ENCODE data around the gene PKMYT1.

Gene PKMYT1

DNA sequence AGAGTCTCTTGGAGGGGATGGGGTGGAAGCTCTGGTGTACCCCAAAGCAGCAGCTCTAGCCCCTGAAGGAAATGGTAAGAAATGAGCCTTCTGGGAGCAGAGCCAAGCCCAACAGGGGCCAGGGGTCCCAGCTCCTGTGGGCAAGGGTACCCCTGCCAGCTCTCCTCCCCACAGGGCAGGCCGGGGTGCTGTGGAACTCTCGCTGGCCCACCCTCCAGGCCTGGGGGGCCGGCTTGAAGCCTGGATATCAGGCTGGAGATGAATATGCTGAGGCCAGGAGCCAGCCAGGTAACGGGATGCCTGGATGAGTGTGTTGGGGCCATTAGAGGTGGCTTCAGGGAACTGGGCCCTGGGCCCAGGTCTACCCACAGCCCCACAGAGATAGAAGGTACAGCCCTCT lies 20.3 kb upstream of the PKMYT1 start:
- no peaks in the 10 kb centered on the region for H3K36me3 ChIP-seq (ENCODE audit: insufficient read depth, low read length)
- H2AFZ ChIP-seq (ENCODE audit: low read depth, low read length) = no peak overlapping the region
- H3K4me1 ChIP-seq (ENCODE audit: insufficient read depth, low read length) = peaks cover 3% of the 10 kb centered on the region
- no peaks in the 10 kb centered on the region for H3K9me3 ChIP-seq (ENCODE audit: low read length)
- H3K4me3 ChIP-seq (ENCODE audit: low read length) = no peak overlapping the region
- peaks cover 60% of the 10 kb centered on the region for H3K27me3 ChIP-seq (ENCODE audit: insufficient read depth, low read length)

- H2AFZ ChIP-seq (ENCODE audit: low read depth, low read length) = no peak overlapping the region
- no peaks in the 10 kb centered on the region for H3K9me3 ChIP-seq (ENCODE audit: low read length)
- no peak overlapping the region for H3K4me3 ChIP-seq (ENCODE audit: low read length)
- H3K36me3 ChIP-seq (ENCODE audit: insufficient read depth, low read length) = no peaks in the 10 kb centered on the region
- peaks cover 3% of the 10 kb centered on the region for H3K4me1 ChIP-seq (ENCODE audit: insufficient read depth, low read length)
- H3K27me3 ChIP-seq (ENCODE audit: insufficient read depth, low read length) = peaks cover 58% of the 10 kb centered on the region
Observed at GRCh38 chr16:2999929-3000328, 19.7 kb upstream of the PKMYT1 start.

GRCh38 chr16:2996298-2996697 lies 16.1 kb upstream of the PKMYT1 start:
- peaks cover 77% of the 10 kb centered on the region for H3K27me3 ChIP-seq (ENCODE audit: insufficient read depth, low read length)
- H3K9me3 ChIP-seq (ENCODE audit: low read length) = no peaks in the 10 kb centered on the region
- no peak overlapping the region for H2AFZ ChIP-seq (ENCODE audit: low read depth, low read length)
- no peaks in the 10 kb centered on the region for H3K36me3 ChIP-seq (ENCODE audit: insufficient read depth, low read length)
- H3K4me3 ChIP-seq (ENCODE audit: low read length) = no peak overlapping the region
- H3K4me1 ChIP-seq (ENCODE audit: insufficient read depth, low read length) = no peaks in the 10 kb centered on the region

DNA sequence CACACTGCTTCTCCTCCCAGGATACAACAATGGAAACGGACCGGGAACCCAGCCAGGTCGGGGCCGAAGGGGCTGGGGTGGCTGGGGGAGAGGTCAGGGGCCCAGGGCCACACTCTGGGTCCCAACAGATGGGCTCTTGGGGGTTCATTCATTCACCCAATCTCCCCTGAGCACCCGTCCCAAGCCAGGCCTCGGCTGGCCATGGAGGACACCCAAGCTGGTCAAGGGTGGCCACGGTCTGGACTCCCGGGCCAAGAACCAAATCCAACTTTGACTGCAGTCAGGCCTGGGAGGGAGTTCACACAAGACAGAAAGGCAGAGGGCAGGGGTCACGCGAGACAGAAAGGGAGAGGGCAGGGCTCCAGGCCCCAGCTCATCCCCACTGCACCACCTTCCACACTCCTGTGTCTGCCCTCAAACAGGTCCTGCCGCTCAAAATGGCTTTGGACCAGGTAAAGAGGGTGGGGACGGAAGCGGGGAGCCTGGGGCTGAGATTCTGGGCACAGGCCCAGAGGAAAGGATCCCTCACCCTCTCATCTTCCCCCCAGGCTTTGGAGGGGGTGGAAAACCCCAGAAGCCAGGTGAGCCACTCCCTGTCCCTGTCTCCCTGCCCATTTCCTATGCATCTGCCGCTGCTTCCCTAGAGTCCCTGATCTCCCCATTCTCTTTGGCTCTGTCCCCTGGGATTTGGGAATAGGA lies 12.3 kb upstream of the PKMYT1 start:
- Histone ChIP-seq H2AFZ (ENCODE audit: low read depth, low read length) (no peak overlapping the region), H3K27me3 (ENCODE audit: insufficient read depth, low read length) (peaks cover 75% of the 10 kb centered on the region), H3K4me3 (ENCODE audit: low read length) (no peak overlapping the region), H3K9me3 (ENCODE audit: low read length) (no peaks in the 10 kb centered on the region), H3K36me3 (ENCODE audit: insufficient read depth, low read length) (no peaks in the 10 kb centered on the region), H3K4me1 (ENCODE audit: insufficient read depth, low read length) (no peaks in the 10 kb centered on the region)

- peaks cover 74% of the 10 kb centered on the region for H3K27me3 ChIP-seq (ENCODE audit: insufficient read depth, low read length)
- no peak overlapping the region for H3K4me3 ChIP-seq (ENCODE audit: low read length)
- no peaks in the 10 kb centered on the region for H3K4me1 ChIP-seq (ENCODE audit: insufficient read depth, low read length)
- no peaks in the 10 kb centered on the region for H3K9me3 ChIP-seq (ENCODE audit: low read length)
- H3K36me3 ChIP-seq (ENCODE audit: insufficient read depth, low read length) = no peaks in the 10 kb centered on the region
- H2AFZ ChIP-seq (ENCODE audit: low read depth, low read length) = no peak overlapping the region
Observed at GRCh38 chr16:2991566-2992261, 11.5 kb upstream of the PKMYT1 start.

GRCh38 chr16:2990891-2991290 lies 10.6 kb upstream of the PKMYT1 start:
- Histone ChIP-seq H3K4me1 (ENCODE audit: insufficient read depth, low read length) (no peaks in the 10 kb centered on the region), H3K9me3 (ENCODE audit: low read length) (no peaks in the 10 kb centered on the region), H2AFZ (ENCODE audit: low read depth, low read length) (no peak overlapping the region), H3K27me3 (ENCODE audit: insufficient read depth, low read length) (peaks cover 74% of the 10 kb centered on the region), H3K4me3 (ENCODE audit: low read length) (no peak overlapping the region), H3K36me3 (ENCODE audit: insufficient read depth, low read length) (no peaks in the 10 kb centered on the region)

GRCh38 chr16:2988590-2989099 lies 8.4 kb upstream of the PKMYT1 start:
- Histone ChIP-seq H3K4me1 (ENCODE audit: insufficient read depth, low read length) (no peaks in the 10 kb centered on the region), H2AFZ (ENCODE audit: low read depth, low read length) (no peak overlapping the region), H3K27me3 (ENCODE audit: insufficient read depth, low read length) (peaks cover 76% of the 10 kb centered on the region), H3K4me3 (ENCODE audit: low read length) (no peak overlapping the region), H3K9me3 (ENCODE audit: low read length) (no peaks in the 10 kb centered on the region), H3K36me3 (ENCODE audit: insufficient read depth, low read length) (no peaks in the 10 kb centered on the region)

DNA sequence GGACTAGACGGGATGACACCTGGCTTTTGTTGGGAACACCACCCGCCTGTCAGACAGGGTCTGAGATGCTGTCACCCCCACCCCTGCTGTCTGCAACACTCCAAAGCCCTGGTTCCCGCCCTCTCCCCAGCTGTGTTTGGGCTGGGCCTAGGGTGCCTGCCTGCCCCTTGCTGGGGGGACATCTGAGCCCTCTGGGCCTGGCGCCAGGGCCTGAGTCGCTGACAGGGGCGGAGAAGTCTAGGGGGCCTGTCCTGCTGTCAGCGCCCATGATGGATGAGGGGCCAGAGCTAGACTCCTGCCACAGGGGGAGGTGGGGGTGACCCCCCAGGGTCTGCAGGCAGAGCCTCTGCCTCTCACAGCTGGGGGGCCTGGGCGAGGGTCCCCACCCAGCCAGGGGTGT lies 7.6 kb upstream of the PKMYT1 start:
- no peaks in the 10 kb centered on the region for H3K9me3 ChIP-seq (ENCODE audit: low read length)
- peaks cover 69% of the 10 kb centered on the region for H3K27me3 ChIP-seq (ENCODE audit: insufficient read depth, low read length)
- no peak overlapping the region for H2AFZ ChIP-seq (ENCODE audit: low read depth, low read length)
- H3K36me3 ChIP-seq (ENCODE audit: insufficient read depth, low read length) = no peaks in the 10 kb centered on the region
- H3K4me1 ChIP-seq (ENCODE audit: insufficient read depth, low read length) = no peaks in the 10 kb centered on the region
- H3K4me3 ChIP-seq (ENCODE audit: low read length) = no peak overlapping the region

GRCh38 chr16:2987286-2987685 lies 7.0 kb upstream of the PKMYT1 start:
- Histone ChIP-seq H3K4me3 (ENCODE audit: low read length) (no peak overlapping the region), H3K9me3 (ENCODE audit: low read length) (no peaks in the 10 kb centered on the region), H3K27me3 (ENCODE audit: insufficient read depth, low read length) (peaks cover 65% of the 10 kb centered on the region), H3K36me3 (ENCODE audit: insufficient read depth, low read length) (no peaks in the 10 kb centered on the region), H2AFZ (ENCODE audit: low read depth, low read length) (no peak overlapping the region), H3K4me1 (ENCODE audit: insufficient read depth, low read length) (no peaks in the 10 kb centered on the region)

- H3K4me3 ChIP-seq (ENCODE audit: low read length) = no peak overlapping the region
- no peaks in the 10 kb centered on the region for H3K9me3 ChIP-seq (ENCODE audit: low read length)
- peaks cover 4% of the 10 kb centered on the region for H3K4me1 ChIP-seq (ENCODE audit: insufficient read depth, low read length)
- no peaks in the 10 kb centered on the region for H3K36me3 ChIP-seq (ENCODE audit: insufficient read depth, low read length)
- peaks cover 61% of the 10 kb centered on the region for H3K27me3 ChIP-seq (ENCODE audit: insufficient read depth, low read length)
- H2AFZ ChIP-seq (ENCODE audit: low read depth, low read length) = no peak overlapping the region
Observed at GRCh38 chr16:2986623-2987188, 6.5 kb upstream of the PKMYT1 start.

DNA sequence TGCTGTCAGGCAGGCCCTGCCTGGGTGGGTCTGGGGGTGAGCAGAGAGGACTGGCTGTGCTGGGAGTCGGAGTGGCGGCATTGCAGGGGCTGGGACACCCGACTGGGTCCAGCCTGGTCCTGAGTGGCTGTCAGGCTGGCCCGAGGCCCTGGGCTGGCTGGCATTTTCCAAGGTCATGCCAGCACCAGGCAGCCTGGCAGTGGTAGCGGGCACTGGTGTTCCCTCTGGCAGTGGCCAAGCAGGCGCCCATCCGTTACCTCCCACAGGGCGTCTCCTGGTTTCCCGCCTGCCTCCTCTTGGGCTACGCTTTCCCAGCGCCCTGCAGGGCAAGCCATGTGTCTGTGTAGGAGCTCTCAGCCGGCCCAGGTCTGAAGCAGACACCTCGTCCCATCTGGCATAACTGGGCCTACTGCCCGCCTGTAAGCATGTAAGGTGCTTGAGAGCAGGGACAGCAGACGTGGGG lies 5.7 kb upstream of the PKMYT1 start:
- Histone ChIP-seq H3K27me3 (ENCODE audit: insufficient read depth, low read length) (peaks cover 53% of the 10 kb centered on the region), H3K36me3 (ENCODE audit: insufficient read depth, low read length) (no peaks in the 10 kb centered on the region), H3K4me1 (ENCODE audit: insufficient read depth, low read length) (peaks cover 8% of the 10 kb centered on the region), H3K4me3 (ENCODE audit: low read length) (no peak overlapping the region), H3K9me3 (ENCODE audit: low read length) (no peaks in the 10 kb centered on the region), H2AFZ (ENCODE audit: low read depth, low read length) (no peak overlapping the region)

DNA sequence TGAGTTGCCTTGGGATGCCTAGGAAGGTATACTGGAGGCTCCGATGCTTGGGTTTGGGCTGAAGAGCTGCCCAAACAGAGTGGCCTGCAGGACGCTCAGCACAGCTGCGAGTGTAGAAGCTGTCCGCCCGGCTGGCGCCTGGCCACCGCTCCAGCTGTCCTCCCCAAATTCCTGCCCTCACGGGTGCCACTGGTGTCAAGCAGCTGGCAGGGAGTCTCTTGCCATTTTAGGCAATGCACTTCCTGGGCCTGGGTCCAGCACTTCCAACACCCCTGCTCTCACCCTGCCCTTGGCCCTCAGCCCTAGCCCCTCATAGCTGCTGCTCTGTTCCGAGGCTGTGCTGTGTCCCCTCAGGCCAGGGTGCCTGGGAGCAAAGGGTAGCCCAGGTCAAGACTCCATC lies 5.2 kb upstream of the PKMYT1 start:
- peaks cover 49% of the 10 kb centered on the region for H3K27me3 ChIP-seq (ENCODE audit: insufficient read depth, low read length)

GRCh38 chr16:2983706-2984136 lies 3.5 kb upstream of the PKMYT1 start:
- Histone ChIP-seq H3K9me3 (ENCODE audit: low read length) (no peaks in the 10 kb centered on the region), H2AFZ (ENCODE audit: low read depth, low read length) (no peak overlapping the region), H3K36me3 (ENCODE audit: insufficient read depth, low read length) (no peaks in the 10 kb centered on the region), H3K27me3 (ENCODE audit: insufficient read depth, low read length) (peaks cover 32% of the 10 kb centered on the region), H3K4me3 (ENCODE audit: low read length) (no peak overlapping the region), H3K4me1 (ENCODE audit: insufficient read depth, low read length) (peaks cover 20% of the 10 kb centered on the region)

More for the DNA sequence above, 5.2 kb upstream of the PKMYT1 start:
- no peaks in the 10 kb centered on the region for H3K36me3 ChIP-seq (ENCODE audit: insufficient read depth, low read length)
- peaks cover 12% of the 10 kb centered on the region for H3K4me1 ChIP-seq (ENCODE audit: insufficient read depth, low read length)
- H2AFZ ChIP-seq (ENCODE audit: low read depth, low read length) = no peak overlapping the region
- H3K9me3 ChIP-seq (ENCODE audit: low read length) = no peaks in the 10 kb centered on the region
- H3K4me3 ChIP-seq (ENCODE audit: low read length) = no peak overlapping the region
